Upper lobe of left lung (tissue), 4 donors: ENCODE measurements around the gene PSG5.

Experiments
- CTCF ChIP-seq, 6 experiments: fragments of 450-650 bp in 4 of 6; fragments of 200-600 bp in 2 of 6; sonication (generic) in 2 of 6; IDR thresholded peaks; one replicate each; pipeline ENCODE4 v1.5.1; 2016 to 2019; ENCODE audit warnings: antibody characterized with exemption in 6 of 6
- POLR2A ChIP-seq, 4 donors: fragments of 450-650 bp; IDR thresholded peaks; one replicate each; pipeline ENCODE4 v1.5.1; 2016 to 2017; ENCODE audit warnings: antibody characterized with exemption in 4 of 4, mild to moderate bottlenecking in 2 of 4

DNA sequence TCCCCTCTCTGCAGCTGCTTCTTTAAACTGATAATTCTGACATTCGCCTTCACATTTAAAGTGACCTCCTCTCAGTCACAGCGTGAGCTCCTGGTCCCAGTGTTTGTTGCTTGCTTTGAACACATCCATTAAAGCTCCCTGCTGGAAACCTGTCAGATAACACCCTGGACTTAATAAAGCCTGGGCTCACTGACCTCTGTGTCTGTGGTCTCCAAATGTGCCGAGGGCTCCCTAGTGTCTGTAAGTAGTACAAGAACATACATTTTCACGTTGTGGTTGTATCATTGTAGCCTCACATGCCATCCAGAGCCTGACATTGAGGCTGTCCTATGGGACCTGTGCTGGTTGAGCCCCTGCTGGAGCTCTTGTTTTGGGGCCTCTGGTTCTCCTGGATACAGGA, 21.7 kb upstream of the PSG5 start:
- TF ChIP-seq POLR2A (IDR thresholded peaks at IDR 0.05) (no peak), CTCF (IDR thresholded peaks at IDR 0.05) (no peak)
